Ishikawa (cell line): ENCODE results near the gene ATG9B.

Experiments used
- CEBPB ChIP-seq: IDR thresholded peaks from 2 replicates; pipeline ENCODE4 v1.6.1; 2012
- CREB1 ChIP-seq: IDR thresholded peaks from 2 replicates; pipeline ENCODE4 v1.6.1; 2012; ENCODE audit warnings: low read depth
- EGR1 ChIP-seq: IDR thresholded peaks from 2 replicates; pipeline ENCODE4 v1.6.1; 2012
- EP300 ChIP-seq: IDR thresholded peaks from 2 replicates; pipeline ENCODE4 v1.6.1; 2012; ENCODE audit warnings: borderline replicate concordance
- FOXM1 ChIP-seq: IDR thresholded peaks from 2 replicates; pipeline ENCODE4 v1.6.1; 2012; ENCODE audit warnings: low read depth, borderline replicate concordance
- MAX ChIP-seq: IDR thresholded peaks from 2 replicates; pipeline ENCODE4 v1.6.1; 2012
- NFIC ChIP-seq: IDR thresholded peaks from 2 replicates; pipeline ENCODE4 v1.6.1; 2012
- RAD21 ChIP-seq: IDR thresholded peaks from 2 replicates; pipeline ENCODE4 v1.6.1; 2012; ENCODE audit warnings: low read depth
- TAF1 ChIP-seq: IDR thresholded peaks from 2 replicates; pipeline ENCODE4 v1.6.1; 2012; ENCODE audit warnings: low read depth, mild to moderate bottlenecking
- TCF12 ChIP-seq: IDR thresholded peaks from 2 replicates; pipeline ENCODE4 v1.6.1; 2012; ENCODE audit warnings: low read depth
- TEAD4 ChIP-seq: IDR thresholded peaks from 2 replicates; pipeline ENCODE4 v1.6.1; 2012
- YY1 ChIP-seq: IDR thresholded peaks from 2 replicates; pipeline ENCODE4 v1.6.1; 2012; ENCODE audit warnings: low read depth
- ZBTB7A ChIP-seq: IDR thresholded peaks from 2 replicates; pipeline ENCODE4 v1.6.1; 2012; ENCODE audit warnings: low read depth
- TF ChIP-seq, protein P1 (sequence below): IDR thresholded peaks from 2 replicates; pipeline ENCODE4 v1.6.1; 2012; ENCODE audit warnings: low read depth, mild to moderate bottlenecking
- TF ChIP-seq, protein P2 (sequence below): IDR thresholded peaks from 2 replicates; pipeline ENCODE4 v1.6.1; 2012

ATG9B gene

DNA sequence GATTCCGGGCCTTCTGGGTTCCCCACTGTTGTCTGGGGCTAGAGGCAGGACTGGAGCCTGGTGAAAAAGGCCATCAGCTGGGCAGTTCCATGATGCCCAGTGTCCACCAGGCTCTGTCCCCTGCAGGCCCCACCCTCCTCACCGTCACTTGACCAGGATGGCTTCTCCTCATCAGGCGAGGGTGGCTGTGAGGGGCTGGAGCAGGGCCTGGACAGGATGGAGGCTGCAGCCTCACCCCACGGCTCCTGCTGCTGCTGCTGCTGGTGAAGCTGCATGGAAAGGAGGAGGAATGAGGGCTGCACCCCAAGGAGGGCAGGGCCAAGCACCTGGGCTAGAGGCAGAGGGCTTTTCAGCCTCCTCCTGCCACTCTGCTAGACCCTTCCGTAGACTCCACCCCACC, 8.3 kb downstream of the ATG9B start:
- TF ChIP-seq TAF1: no peak

- no peak for TF ChIP-seq CREB1
- TF ChIP-seq MAX: no peak
- TF ChIP-seq, protein P1, sequence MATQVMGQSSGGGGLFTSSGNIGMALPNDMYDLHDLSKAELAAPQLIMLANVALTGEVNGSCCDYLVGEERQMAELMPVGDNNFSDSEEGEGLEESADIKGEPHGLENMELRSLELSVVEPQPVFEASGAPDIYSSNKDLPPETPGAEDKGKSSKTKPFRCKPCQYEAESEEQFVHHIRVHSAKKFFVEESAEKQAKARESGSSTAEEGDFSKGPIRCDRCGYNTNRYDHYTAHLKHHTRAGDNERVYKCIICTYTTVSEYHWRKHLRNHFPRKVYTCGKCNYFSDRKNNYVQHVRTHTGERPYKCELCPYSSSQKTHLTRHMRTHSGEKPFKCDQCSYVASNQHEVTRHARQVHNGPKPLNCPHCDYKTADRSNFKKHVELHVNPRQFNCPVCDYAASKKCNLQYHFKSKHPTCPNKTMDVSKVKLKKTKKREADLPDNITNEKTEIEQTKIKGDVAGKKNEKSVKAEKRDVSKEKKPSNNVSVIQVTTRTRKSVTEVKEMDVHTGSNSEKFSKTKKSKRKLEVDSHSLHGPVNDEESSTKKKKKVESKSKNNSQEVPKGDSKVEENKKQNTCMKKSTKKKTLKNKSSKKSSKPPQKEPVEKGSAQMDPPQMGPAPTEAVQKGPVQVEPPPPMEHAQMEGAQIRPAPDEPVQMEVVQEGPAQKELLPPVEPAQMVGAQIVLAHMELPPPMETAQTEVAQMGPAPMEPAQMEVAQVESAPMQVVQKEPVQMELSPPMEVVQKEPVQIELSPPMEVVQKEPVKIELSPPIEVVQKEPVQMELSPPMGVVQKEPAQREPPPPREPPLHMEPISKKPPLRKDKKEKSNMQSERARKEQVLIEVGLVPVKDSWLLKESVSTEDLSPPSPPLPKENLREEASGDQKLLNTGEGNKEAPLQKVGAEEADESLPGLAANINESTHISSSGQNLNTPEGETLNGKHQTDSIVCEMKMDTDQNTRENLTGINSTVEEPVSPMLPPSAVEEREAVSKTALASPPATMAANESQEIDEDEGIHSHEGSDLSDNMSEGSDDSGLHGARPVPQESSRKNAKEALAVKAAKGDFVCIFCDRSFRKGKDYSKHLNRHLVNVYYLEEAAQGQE: no peak
Observed at GRCh38 chr7:151014950-151015349, 9.3 kb downstream of the ATG9B start.

DNA sequence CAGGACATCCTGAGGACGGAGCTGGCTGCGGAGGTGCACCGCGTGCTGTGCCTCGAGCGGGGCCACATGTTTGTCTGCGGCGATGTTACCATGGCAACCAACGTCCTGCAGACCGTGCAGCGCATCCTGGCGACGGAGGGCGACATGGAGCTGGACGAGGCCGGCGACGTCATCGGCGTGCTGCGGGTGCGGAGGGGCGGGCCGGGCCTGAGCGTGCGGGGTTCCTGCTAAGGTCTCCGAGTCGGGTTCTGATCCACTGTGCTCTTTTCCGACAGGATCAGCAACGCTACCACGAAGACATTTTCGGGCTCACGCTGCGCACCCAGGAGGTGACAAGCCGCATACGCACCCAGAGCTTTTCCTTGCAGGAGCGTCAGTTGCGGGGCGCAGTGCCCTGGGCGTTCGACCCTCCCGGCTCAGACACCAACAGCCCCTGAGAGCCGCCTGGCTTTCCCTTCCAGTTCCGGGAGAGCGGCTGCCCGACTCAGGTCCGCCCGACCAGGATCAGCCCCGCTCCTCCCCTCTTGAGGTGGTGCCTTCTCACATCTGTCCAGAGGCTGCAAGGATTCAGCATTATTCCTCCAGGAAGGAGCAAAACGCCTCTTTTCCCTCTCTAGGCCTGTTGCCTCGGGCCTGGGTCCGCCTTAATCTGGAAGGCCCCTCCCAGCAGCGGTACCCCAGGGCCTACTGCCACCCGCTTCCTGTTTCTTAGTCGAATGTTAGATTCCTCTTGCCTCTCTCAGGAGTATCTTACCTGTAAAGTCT, 10.4 kb downstream of the ATG9B start:
- TF ChIP-seq EGR1 (no peak), YY1 (no peak), FOXM1 (no peak), MAX (no peak), NFIC (no peak), ZBTB7A (no peak), RAD21 (no peak), CEBPB (no peak), TEAD4 (no peak), TAF1 (no peak)
- TF ChIP-seq, protein P2, sequence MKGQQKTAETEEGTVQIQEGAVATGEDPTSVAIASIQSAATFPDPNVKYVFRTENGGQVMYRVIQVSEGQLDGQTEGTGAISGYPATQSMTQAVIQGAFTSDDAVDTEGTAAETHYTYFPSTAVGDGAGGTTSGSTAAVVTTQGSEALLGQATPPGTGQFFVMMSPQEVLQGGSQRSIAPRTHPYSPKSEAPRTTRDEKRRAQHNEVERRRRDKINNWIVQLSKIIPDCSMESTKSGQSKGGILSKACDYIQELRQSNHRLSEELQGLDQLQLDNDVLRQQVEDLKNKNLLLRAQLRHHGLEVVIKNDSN: no peak

DNA sequence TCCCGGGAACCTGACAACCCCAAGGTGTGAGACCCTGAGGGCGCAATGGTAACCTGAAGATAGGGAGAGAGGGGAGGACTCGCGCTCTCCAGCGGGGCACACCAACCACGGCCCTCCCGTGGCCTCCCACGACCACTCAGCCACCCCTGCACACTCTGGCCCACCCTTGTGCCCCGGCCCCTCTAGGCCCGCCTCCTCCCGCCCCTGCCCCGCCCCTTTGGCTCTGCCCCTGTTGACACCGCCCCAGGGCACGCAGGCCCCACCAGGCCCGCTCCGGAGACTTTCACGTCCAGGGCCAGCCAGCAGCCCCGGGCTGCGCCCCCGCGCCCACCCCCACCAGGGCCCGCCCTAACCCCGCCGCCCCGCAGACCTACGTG, 10.9 kb downstream of the ATG9B start:
- TF ChIP-seq NFIC (no peak), TEAD4 (no peak), FOXM1 (no peak)

- TF ChIP-seq ZBTB7A (no peak), RAD21 (peak; percentile 33; the same call in 1 of the 2 replicates)
Observed at GRCh38 chr7:151012911-151013347, 11.4 kb downstream of the ATG9B start.

- TF ChIP-seq EP300 (no peak), FOXM1 (no peak), ZBTB7A (no peak)
Observed at GRCh38 chr7:151012031-151012692, 12.1 kb downstream of the ATG9B start.

DNA sequence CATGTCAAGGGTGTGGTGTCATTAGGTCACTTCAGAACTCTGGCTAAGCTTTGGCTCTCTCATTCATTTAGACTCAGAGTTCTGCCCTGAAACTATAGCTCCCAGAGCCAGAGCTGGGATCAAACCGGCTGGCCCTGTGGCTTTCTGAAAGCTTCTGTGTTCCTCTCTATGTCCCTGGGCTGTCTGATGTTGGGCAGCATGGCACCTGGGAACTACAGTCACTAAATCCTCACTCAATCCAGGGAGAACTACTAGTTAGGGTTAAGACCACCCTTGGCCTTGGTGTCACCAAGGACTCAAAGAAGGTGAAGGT, 13.2 kb downstream of the ATG9B start:
- TF ChIP-seq EP300: no peak
- no peak for TF ChIP-seq MAX
- TF ChIP-seq EGR1: no peak
- no peak for TF ChIP-seq TCF12
- TF ChIP-seq YY1: no peak
- no peak for TF ChIP-seq CEBPB
- TF ChIP-seq CREB1: no peak
- no peak for TF ChIP-seq FOXM1
- no peak for TF ChIP-seq TAF1

GRCh38 chr7:151010307-151011096, 13.8 kb downstream of the ATG9B start:
- TF ChIP-seq TEAD4 (no peak), ZBTB7A (no peak), FOXM1 (no peak), NFIC (no peak), YY1 (no peak), EGR1 (no peak), TCF12 (no peak), MAX (no peak), TAF1 (no peak), CREB1 (no peak), CEBPB (no peak), RAD21 (no peak), EP300 (no peak)
- TF ChIP-seq, protein P1: no peak
- TF ChIP-seq, protein P2: no peak
